Heart left ventricle (tissue), 16 donors: ENCODE results near the gene TRAPPC1. TPM values are rescaled to one million over a fixed set of nuclear protein-coding genes. Genes with fewer than 3 reads are reported as not detected.

Source experiments
- ATAC-seq, 4 donors: fragments of 200-7000 bp; cut with Tn5 transposase; one replicate each; pipeline ENCODE4 v1.9.1; 2020 to 2022; ENCODE audit warnings: moderate library complexity in 4 of 4, mild to moderate bottlenecking in 3 of 4, moderate number of reproducible peaks in 1 of 4
- DNase-seq, 5 donors: peaks; one replicate each; pipeline ENCODE4 v3.0.0-alpha.2; 2020
- H3K27ac ChIP-seq, 12 donors: fragments of 200-600 bp; sonication (generic) in 4 of 12; one replicate each; pipeline versions ENCODE4 v1.5.0 to v1.8.0; 2016 to 2022; ENCODE audit warnings: mild to moderate bottlenecking in 2 of 12
- H3K27me3 ChIP-seq, 9 donors: fragments of 200-600 bp; sonication (generic) in 2 of 9; one replicate each; pipeline versions ENCODE4 v1.5.1 to v1.8.0; 2016 to 2022; ENCODE audit warnings: mild to moderate bottlenecking in 3 of 9
- H3K36me3 ChIP-seq, 9 donors: fragments of 200-600 bp; sonication (generic) in 2 of 9; one replicate each; pipeline versions ENCODE4 v1.5.0 to v1.8.0; 2018 to 2022; ENCODE audit warnings: mild to moderate bottlenecking in 2 of 9
- H3K4me1 ChIP-seq, 12 donors: fragments of 200-600 bp; sonication (generic) in 4 of 12; one replicate each; pipeline versions ENCODE4 v1.5.0 to v1.8.0; 2016 to 2022; ENCODE audit warnings: mild to moderate bottlenecking in 3 of 12
- H3K4me3 ChIP-seq, 12 donors: fragments of 200-600 bp; sonication (generic) in 4 of 12; one replicate each; pipeline versions ENCODE4 v1.5.0 to v1.8.0; 2017 to 2022; ENCODE audit warnings: mild to moderate bottlenecking in 9 of 12, moderate library complexity in 4 of 12
- H3K9me3 ChIP-seq, 12 donors: fragments of 200-600 bp; sonication (generic) in 4 of 12; one replicate each; pipeline versions ENCODE4 v1.5.0 to v1.8.0; 2016 to 2022; ENCODE audit warnings: mild to moderate bottlenecking in 1 of 12
- CTCF ChIP-seq, 12 donors: fragments of 200-600 bp; sonication (generic) in 4 of 12; IDR thresholded peaks; one replicate each; pipeline versions ENCODE4 v1.5.0 to v1.8.0; 2018 to 2022; ENCODE audit warnings: antibody characterized with exemption in 12 of 12, mild to moderate bottlenecking in 5 of 12
- POLR2A ChIP-seq, 2 donors: fragments of 450-650 bp; IDR thresholded peaks; one replicate each; pipeline ENCODE4 v1.6.1; 2017; ENCODE audit warnings: antibody characterized with exemption in 2 of 2, mild to moderate bottlenecking in 2 of 2, moderate library complexity in 2 of 2
- WGBS, 4 donors: extraction: QIAGEN DNeasy Blood & Tissue Kit in 2 of 4; methylation state at CpG; one replicate each; pipeline versions ENCODE4 v1.1.5 to v1.1.7; 2013 to 2018; 5-methylcytosine and 5-hydroxymethylcytosine counted together
- intact Hi-C, 10 donors: fragments of 100-400 bp; cut with DNase I; formaldehyde crosslinking; loops; one replicate each; pipeline versions ENCODE4 v1.11.1 to v1.14.2; 2022
- polyA plus RNA-seq, 2 donors: library from polyadenylated mRNA; stranded (reverse); fragments of 200-250 nt; gene quantifications; one replicate each; pipeline ENCODE4 v1.2.3, GENCODE V29; 2013
- total RNA-seq, 9 donors: library from RNA; depleted of rRNA in 2 of 9; stranded (reverse); fragments of >200 nt in 2 of 9; fragmentation: NEBNext Ultra II Directional in 3 of 9; extraction: Animal tissue kit (Norgen Biotek cat#: 25700) in 3 of 9; gene quantifications; one replicate each; pipeline versions ENCODE4 v1.1.0 to v1.2.4, GENCODE V29; 2016 to 2023
- donor health status: ischemic (EF 13 %, LVEDD 7.1; RV severe dilation, severe dysfunction).
- donor health status: healthy with polysubstance abuse.
- donor health status: DM: no; HTN: yes; CAD: no.
- donor health status: DM: no; HTN: no; CAD: no.
- donor health status: ischemic (EF 25% LVEDD 6.9; RV normal size, moderate dysfunction).
- donor health status: ischemic (EF 25% LVEDD 5.7; RV mildly dilated, moderate dysfunction).
- donor health status: healthy.
- donor health status: DM: yes; HTN: yes; CAD: no.
- donor health status: ischemic (EF 35%, LVEDD 5.7; RV mildly dilated, moderate dysfunction).
- donor health status: nonischemic (EF 11% LVEDD 7.7; RV severe dilation, severe dysfunction).
- donor health status: DM: yes; HTN: yes; CAD: no.
- donor health status: PGD.
- donor health status: ischemic (EF 29% LVEDD 5.4; RV normal size, mild dysfunction).
- donor health status: nonischemic (EF 23%, LVEDD 6.1; RV moderate dilation, normal function).

Gene TRAPPC1
- total and polyA plus RNA-seq, 11 donors: 60.8 to 170 (median 132) TPM

GRCh38 chr17:7889166-7889955 is 42.4 kb downstream of the TRAPPC1 start:
- ATAC-seq (peak; percentile 85 to 91 (median 89)), DNase-seq (peak; percentile 96 to 99 (median 99))
- Histone ChIP-seq H3K27ac (peak overlapping the region; percentile 72 to 98 (median 91)), H3K4me3 (peak overlapping the region in 7 of 12 donors; percentile 23 to 86 (median 78)), H3K36me3 (peaks cover 0 to 44% (median 30%) of the 10 kb centered on the region in 9 donors), H3K9me3 (no peaks in the 10 kb centered on the region), H3K27me3 (no peaks in the 10 kb centered on the region), H3K4me1 (peaks cover 17 to 49% (median 43%) of the 10 kb centered on the region in 12 donors)
- 18 to 32% (median 24%) methylated on average over 10 to 11 of the region's 11 CpGs for WGBS, 4 donors
- no peak for TF ChIP-seq POLR2A (IDR thresholded peaks at IDR 0.05)
- TF ChIP-seq CTCF (IDR thresholded peaks at IDR 0.05): peak; percentile 30 to 65 (median 49)
- intact Hi-C loops: loop anchor here in 4 of 10 donors (2.0 to 5.0 kb wide), 5 partner anchors 25 to 43 kb away; partner anchors contain the start of genes CNTROB (in 2 of the 4), NAA38 (in 1 of the 4) and TRAPPC1 (in 1 of the 4)

- peak; percentile 4 to 71 (median 32) for ATAC-seq
- Histone ChIP-seq H3K4me3 (peak within 1 kb of the TSS; percentile 8 to 86 (median 76)), H3K27ac (peak within 1 kb of the TSS; percentile 72 to 98 (median 91)), H3K9me3 (no peaks in the 10 kb centered on the region), H3K4me1 (peaks cover 17 to 57% (median 44%) of the 10 kb centered on the region in 12 donors), H3K36me3 (peaks cover 0 to 34% (median 20%) of the 10 kb centered on the region in 9 donors), H3K27me3 (no peaks in the 10 kb centered on the region)
- intact Hi-C loops: loop anchor here in 4 of 10 donors (2.0 to 5.0 kb wide), 5 partner anchors 26 to 44 kb away; partner anchors contain the start of genes CNTROB (in 2 of the 4), NAA38 (in 1 of the 4) and TRAPPC1 (in 1 of the 4)
- TF ChIP-seq POLR2A (IDR thresholded peaks at IDR 0.05) (no peak), CTCF (IDR thresholded peaks at IDR 0.05) (no peak)
- 28 to 41% (median 33%) methylated on average over 17 to 18 of the region's 18 CpGs for WGBS, 4 donors
- peak in 1 of 5 donors; percentile 40 for DNase-seq
These were observed 43.4 kb downstream of the TRAPPC1 start, which contains the start of gene CHD3 for GRCh38 chr17:7888184-7888920. Gene CHD3 (plus strand): TSS chr17:7888789. CDS start chr17:7889001, 212 bp downstream.

DNA sequence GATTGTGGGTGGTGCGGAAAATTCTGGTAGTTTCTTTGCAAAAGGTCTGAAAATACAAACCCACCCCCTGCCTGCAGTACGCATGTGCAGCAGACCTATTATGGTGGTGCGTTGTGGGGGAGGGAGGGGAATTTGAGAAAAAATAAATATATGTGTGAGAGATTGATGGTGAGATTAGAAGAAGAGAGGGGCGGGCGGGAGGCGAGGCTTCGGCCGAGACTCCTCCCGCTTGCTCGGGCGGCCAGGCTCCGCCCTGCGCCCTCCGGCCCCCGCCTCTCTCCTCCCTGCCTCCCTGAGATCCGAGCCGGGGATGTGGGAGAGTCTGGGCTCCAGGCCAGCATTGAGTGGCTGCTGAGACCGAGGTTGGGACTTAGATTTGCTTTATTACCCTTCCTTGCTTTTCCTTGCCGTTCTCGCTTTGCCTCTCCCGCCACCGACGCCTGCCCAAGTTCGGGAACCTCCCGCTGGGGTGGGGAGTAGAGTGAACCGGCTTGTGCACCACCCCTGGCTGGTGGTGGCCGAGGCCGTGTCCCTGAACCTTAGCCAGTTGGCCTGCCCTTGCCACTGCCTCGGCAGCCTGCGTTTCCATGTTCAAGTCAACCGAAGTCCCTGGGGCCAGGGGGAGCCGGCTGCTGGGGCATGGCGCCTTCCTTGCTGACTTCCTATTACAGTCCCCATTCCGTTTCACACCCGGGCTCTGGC is 44.1 kb downstream of the TRAPPC1 start:
- WGBS, 4 donors: 0 to 1% (median 1%) methylated on average over 22 to 35 of the region's 35 CpGs
- ATAC-seq (peak; percentile 79 to 87 (median 86)), DNase-seq (peak; percentile 93 to 95 (median 95))
- Histone ChIP-seq H3K9me3 (no peaks in the 10 kb centered on the region), H3K36me3 (peaks cover 0 to 26% (median 18%) of the 10 kb centered on the region in 9 donors), H3K27me3 (no peaks in the 10 kb centered on the region), H3K27ac (peak overlapping the region; percentile 72 to 98 (median 91)), H3K4me1 (peaks cover 17 to 63% (median 45%) of the 10 kb centered on the region in 12 donors), H3K4me3 (peak overlapping the region; percentile 8 to 86 (median 76))
- no peak for TF ChIP-seq CTCF (IDR thresholded peaks at IDR 0.05)
- TF ChIP-seq POLR2A (IDR thresholded peaks at IDR 0.05): peak in 1 of 2 donors; percentile 50
- intact Hi-C loops: loop anchor here in 5 of 10 donors (2.0 to 5.0 kb wide), 6 partner anchors 25 to 53 kb away; partner anchors contain the start of genes CNTROB (in 2 of the 5), NAA38 (in 2 of the 5), KDM6B (in 1 of the 5) and TRAPPC1 (in 1 of the 5)
